Left ventricle myocardium inferior (tissue), 1 donor: Measurements from ENCODE around the gene ARSH. TPM values are rescaled to one million over a fixed set of nuclear protein-coding genes. Genes with fewer than 3 reads are reported as not detected.
"Not testable (repeated sequence)": the region's sequence is repeated elsewhere in the genome, so short reads cannot be mapped to it uniquely, and the experiment has no call there.

Experiments used
- DNase-seq: peaks from one replicate; pipeline ENCODE4 v3.0.0-alpha.2; 2020
- H3K27ac ChIP-seq: fragments of 200-600 bp; replicated peaks from 2 replicates; pipeline ENCODE4 v1.8.0; 2021
- H3K27me3 ChIP-seq: fragments of 200-600 bp; 2 replicates; pipeline ENCODE4 v1.8.0; 2021; ENCODE audit warnings: low read depth
- H3K36me3 ChIP-seq: fragments of 200-600 bp; 2 replicates; pipeline ENCODE4 v1.8.0; 2021
- H3K4me1 ChIP-seq: fragments of 200-600 bp; 2 replicates; pipeline ENCODE4 v1.8.0; 2021
- H3K4me3 ChIP-seq: fragments of 200-600 bp; 2 replicates; pipeline ENCODE4 v1.8.0; 2021; ENCODE audit warnings: mild to moderate bottlenecking, moderate library complexity
- H3K9me3 ChIP-seq: fragments of 200-600 bp; replicated peaks from 2 replicates; pipeline ENCODE4 v1.8.0; 2021
- CTCF ChIP-seq: fragments of 200-600 bp; IDR thresholded peaks from 2 replicates; pipeline ENCODE4 v1.8.0; 2021; ENCODE audit warnings: antibody characterized with exemption, mild to moderate bottlenecking, borderline replicate concordance
- intact Hi-C: fragments of 100-400 bp; cut with micrococcal nuclease; formaldehyde crosslinking; loops from one replicate; pipeline ENCODE4 v1.11.0; 2022
- total RNA-seq: library from RNA; stranded (reverse); fragmentation: NEBNext Ultra II Directional; extraction: Animal tissue kit (Norgen Biotek cat#: 25700); gene quantifications from one replicate; pipeline ENCODE4 v1.2.1, GENCODE V29; 2021
- donor health status: DM: no; HTN: yes; CAD: no; lungs with severe emphysema.

ARSH gene
- total RNA-seq, 1 donor from 2014 or later, result not detected

GRCh38 chrX:3044196-3044595 is 37.9 kb downstream of the ARSH start:
- intact Hi-C loops, result no loop called here
- H3K4me3 ChIP-seq, result no peak overlapping the region
- no peak for DNase-seq
- H3K27ac ChIP-seq, result no peak overlapping the region
- no peaks in the 10 kb centered on the region for H3K27me3 ChIP-seq
- no peaks in the 10 kb centered on the region for H3K36me3 ChIP-seq
- H3K9me3 ChIP-seq, result no peaks in the 10 kb centered on the region
- TF ChIP-seq CTCF, result no peak
- H3K4me1 ChIP-seq, result no peaks in the 10 kb centered on the region

- no peak for TF ChIP-seq CTCF
- Histone ChIP-seq H3K4me3 (no peak overlapping the region), H3K4me1 (no peaks in the 10 kb centered on the region), H3K36me3 (no peaks in the 10 kb centered on the region), H3K27me3 (no peaks in the 10 kb centered on the region), H3K9me3 (no peaks in the 10 kb centered on the region), H3K27ac (no peak overlapping the region)
- intact Hi-C loops, result no loop called here
- DNase-seq, result no peak
These were observed 38.3 kb downstream of the ARSH start for GRCh38 chrX:3044671-3045070.

DNA sequence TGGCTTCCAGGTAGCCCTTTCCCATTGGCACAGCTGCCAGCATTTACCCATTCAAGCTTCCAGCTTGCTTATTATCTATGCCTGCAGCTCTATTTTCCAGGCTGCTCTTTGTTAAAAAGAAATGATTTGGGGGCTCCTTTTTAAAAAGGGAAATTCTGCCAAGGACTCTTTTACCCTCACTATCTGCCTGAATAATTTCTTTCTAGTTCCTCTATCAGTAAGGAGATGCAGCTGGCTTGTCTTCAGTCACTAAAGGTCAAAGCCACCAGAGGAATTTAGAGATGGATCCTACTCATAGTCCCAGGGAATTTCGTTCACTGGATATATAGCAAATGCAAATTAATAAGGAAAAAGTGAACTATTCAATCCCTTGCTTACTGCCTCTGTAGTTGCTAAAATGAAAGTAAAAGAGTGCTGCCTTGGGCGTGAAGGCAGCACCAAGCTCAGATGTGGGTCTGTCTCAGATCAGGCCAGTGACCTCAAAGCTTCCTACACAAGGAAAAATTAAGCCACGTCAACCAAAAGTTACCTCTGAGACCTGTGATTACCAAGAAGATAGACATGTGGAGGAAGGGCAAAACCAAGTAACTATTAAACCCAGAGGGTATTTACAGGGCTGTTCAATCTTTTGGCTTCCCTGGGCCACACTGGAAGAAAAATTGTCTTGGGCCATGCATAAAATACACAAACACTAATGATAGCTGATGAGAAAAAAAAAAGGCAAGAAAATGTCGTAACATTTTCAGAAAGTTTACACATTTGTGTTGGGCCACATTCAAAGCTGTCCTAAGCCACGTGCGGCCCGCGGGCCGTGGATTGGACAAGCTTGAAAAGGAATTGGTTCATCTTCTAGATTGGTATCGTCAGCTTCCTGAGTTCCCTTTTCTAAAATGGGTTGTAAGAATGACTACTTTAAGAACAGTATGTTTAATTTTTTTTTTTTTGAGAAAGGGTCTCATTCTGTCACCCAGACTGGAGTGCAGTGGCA is 40.2 kb downstream of the ARSH start:
- no peak for DNase-seq
- no peak overlapping the region for H3K27ac ChIP-seq
- H3K36me3 ChIP-seq, result no peaks in the 10 kb centered on the region
- intact Hi-C loops, result no loop called here
- no peak for TF ChIP-seq CTCF
- H3K27me3 ChIP-seq, result no peaks in the 10 kb centered on the region
- no peak overlapping the region for H3K4me3 ChIP-seq
- H3K4me1 ChIP-seq, result no peaks in the 10 kb centered on the region
- no peaks in the 10 kb centered on the region for H3K9me3 ChIP-seq

GRCh38 chrX:3050523-3051175 is 44.3 kb downstream of the ARSH start:
- H3K36me3 ChIP-seq, H3K27ac ChIP-seq, H3K27me3 ChIP-seq, DNase-seq, H3K4me3 ChIP-seq, intact Hi-C loops, H3K4me1 ChIP-seq, H3K9me3 ChIP-seq: not testable (repeated sequence)

- H3K4me3 ChIP-seq, result no peak overlapping the region
- no peak overlapping the region for H3K27ac ChIP-seq
- no peaks in the 10 kb centered on the region for H3K36me3 ChIP-seq
- no peak for DNase-seq
- no peaks in the 10 kb centered on the region for H3K9me3 ChIP-seq
- intact Hi-C loops, result no loop called here
- H3K4me1 ChIP-seq, result no peaks in the 10 kb centered on the region
- TF ChIP-seq CTCF, result no peak
- no peaks in the 10 kb centered on the region for H3K27me3 ChIP-seq
These were observed 46.5 kb downstream of the ARSH start for GRCh38 chrX:3052860-3053259.

GRCh38 chrX:3066555-3066954 is 60.2 kb downstream of the ARSH start:
- H3K36me3 ChIP-seq, result no peaks in the 10 kb centered on the region
- intact Hi-C loops, result no loop called here
- DNase-seq, result no peak
- H3K4me3 ChIP-seq, result no peak overlapping the region
- no peak overlapping the region for H3K27ac ChIP-seq
- H3K4me1 ChIP-seq, result no peaks in the 10 kb centered on the region
- no peak for TF ChIP-seq CTCF
- no peaks in the 10 kb centered on the region for H3K27me3 ChIP-seq
- H3K9me3 ChIP-seq, result no peaks in the 10 kb centered on the region
